GM12878 (cell line): ENCODE results near the gene PAM. TPM values are rescaled to one million over a fixed set of nuclear protein-coding genes. Genes with fewer than 3 reads are reported as not detected.

Experiments
- ATAC-seq: fragments of 200-7000 bp; cut with Tn5 transposase; 3 replicates; pipeline ENCODE4 v1.9.1; 2020; ENCODE audit warnings: mild to moderate bottlenecking, moderate library complexity
- BruUV-seq: library from RNA; stranded (reverse); fragments of 400-500 nt; replicated peaks from 2 replicates; lab custom pipeline; 2021; lab: Mats Ljungman, UMichigan
- CTCF ChIA-PET: fragments of 300-600 bp; sonication (Branson Sonifier 250); formaldehyde crosslinking; extraction: SDS; loops from one replicate; lab custom pipeline; 2021; ENCODE audit warnings: inconsistent platforms; lab: Yijun Ruan, JAX
- POLR2A ChIA-PET: fragments of 350-600 bp; formaldehyde crosslinking; extraction: SDS; loops from one replicate; lab custom pipeline; 2021; ENCODE audit warnings: inconsistent platforms; lab: Charles Lee
- RAD21 ChIA-PET: fragments of 300-600 bp; sonication (Branson Sonifier 250); formaldehyde crosslinking; loops from one replicate; lab custom pipeline; 2023; ENCODE audit warnings: antibody characterized with exemption; ENCODE audit not compliant: unreplicated experiment; lab: Charles Lee
- SMC1A ChIA-PET: fragments of 300-600 bp; sonication (Branson Sonifier 250); formaldehyde crosslinking; loops from one replicate; lab custom pipeline; 2023; ENCODE audit not compliant: unreplicated experiment, uncharacterized antibody; lab: Charles Lee
- DNase-seq: peaks from one replicate; pipeline ENCODE4 v3.0.0-alpha.2; 2011; ENCODE audit warnings: low read depth, low spot score
- FAIRE-seq: peaks from 3 replicates; lab custom pipeline; 2011; peaks lifted over from hg19 to GRCh38; lab: Jason Lieb, UNC
- H2AFZ ChIP-seq: 2 replicates; pipeline ENCODE4 v1.6.0; 2011; ENCODE audit warnings: low read depth, low read length, control low read depth; ENCODE audit not compliant: control insufficient read depth
- H3K27ac ChIP-seq: 2 replicates; pipeline ENCODE4 v1.5.1; 2011; ENCODE audit warnings: control low read depth; ENCODE audit not compliant: control insufficient read depth, insufficient read depth
- H3K27me3 ChIP-seq, 2 experiments: replicated peaks in 1 of 2; 2 replicates each; pipeline versions ENCODE4 v1.6.0 to v1.6.1; 2011; ENCODE audit warnings: low read length in 1 of 2; ENCODE audit not compliant: control insufficient read depth in 2 of 2, insufficient read depth in 2 of 2
- H3K36me3 ChIP-seq, 2 experiments: 2 replicates each; pipeline ENCODE4 v1.5.1; 2011; ENCODE audit warnings: low read length in 1 of 2; ENCODE audit not compliant: control insufficient read depth in 2 of 2, insufficient read depth in 2 of 2
- H3K4me1 ChIP-seq: 2 replicates; pipeline ENCODE4 v1.6.1; 2011; ENCODE audit warnings: mild to moderate bottlenecking, low read length, moderate library complexity, mixed read lengths; ENCODE audit not compliant: control insufficient read depth, insufficient read depth
- H3K4me2 ChIP-seq: 2 replicates; pipeline ENCODE4 v1.6.0; 2011; ENCODE audit warnings: control low read depth; ENCODE audit not compliant: control insufficient read depth, insufficient read depth
- H3K4me3 ChIP-seq: fragments of 200-600 bp; sonication (generic); 2 replicates; pipeline ENCODE4 v1.5.1; 2016
- H3K79me2 ChIP-seq: 2 replicates; pipeline ENCODE4 v1.6.0; 2011; ENCODE audit warnings: low read length; ENCODE audit not compliant: control insufficient read depth, insufficient read depth
- H3K9ac ChIP-seq: 2 replicates; pipeline ENCODE4 v1.8.0; 2011; ENCODE audit warnings: low read length, control low read depth, mixed read lengths; ENCODE audit not compliant: control insufficient read depth, insufficient read depth
- H3K9me3 ChIP-seq: replicated peaks from 3 replicates; pipeline ENCODE4 v1.5.1; 2011; ENCODE audit warnings: mild to moderate bottlenecking, low read length; ENCODE audit not compliant: control insufficient read depth, insufficient read depth
- H4K20me1 ChIP-seq: 2 replicates; pipeline ENCODE4 v1.6.0; 2011; ENCODE audit not compliant: control insufficient read depth, insufficient read depth
- ATF3 ChIP-seq: IDR thresholded peaks from 2 replicates; pipeline ENCODE4 v1.6.1; 2011; ENCODE audit warnings: low read depth, mild to moderate bottlenecking, low read length, moderate library complexity, borderline replicate concordance; ENCODE audit errors: extremely low read depth
- ATF7 ChIP-seq: fragments of 450-650 bp; IDR thresholded peaks from 2 replicates; pipeline ENCODE4 v1.6.1; 2016; ENCODE audit warnings: low read depth, mild to moderate bottlenecking
- BHLHE40 ChIP-seq, 2 experiments: fragments of 450-650 bp in 1 of 2; IDR thresholded peaks; 2 replicates each; pipeline ENCODE4 v1.6.1; 2011 to 2017; ENCODE audit warnings: low read depth in 2 of 2, borderline replicate concordance in 1 of 2, improper control_type of control experiment in 1 of 2, low read length in 1 of 2, mild to moderate bottlenecking in 1 of 2
- CBFB ChIP-seq: IDR thresholded peaks from 2 replicates; pipeline ENCODE4 v1.6.1; 2016; ENCODE audit warnings: antibody characterized with exemption, low read depth
- E2F8 ChIP-seq: fragments of 450-650 bp; IDR thresholded peaks from 2 replicates; pipeline ENCODE4 v1.6.1; 2018; ENCODE audit warnings: mild to moderate bottlenecking, low read depth, moderate library complexity; ENCODE audit not compliant: partially characterized antibody
- EGR1 ChIP-seq, 2 experiments: IDR thresholded peaks; 1 replicate in 1 of 2; 2 replicates in 1 of 2; pipeline ENCODE4 v1.6.1; 2011 to 2012; ENCODE audit warnings: low read depth in 2 of 2, low read length in 2 of 2, borderline replicate concordance in 1 of 2, mild to moderate bottlenecking in 1 of 2, moderate library complexity in 1 of 2
- FOXM1 ChIP-seq: IDR thresholded peaks from 2 replicates; pipeline ENCODE4 v1.6.1; 2012; ENCODE audit warnings: low read depth, mild to moderate bottlenecking, inconsistent platforms, low read length, moderate library complexity
- JUNB ChIP-seq: IDR thresholded peaks from 2 replicates; pipeline ENCODE4 v1.6.1; 2016; ENCODE audit warnings: antibody characterized with exemption, mild to moderate bottlenecking
- LARP7 ChIP-seq: fragments of 450-650 bp; IDR thresholded peaks from 2 replicates; pipeline ENCODE4 v1.6.1; 2017; ENCODE audit warnings: mild to moderate bottlenecking
- NR2C2 ChIP-seq: IDR thresholded peaks from 2 replicates; pipeline ENCODE4 v1.6.1; 2011; ENCODE audit warnings: borderline replicate concordance, low read depth; ENCODE audit not compliant: control insufficient read depth, insufficient read length
- STAT1 ChIP-seq: fragments of 450-650 bp; conservative IDR thresholded peaks from 2 replicates; pipeline ENCODE4 v1.6.1; 2014; ENCODE audit warnings: antibody characterized with exemption, mild to moderate bottlenecking
- TAF1 ChIP-seq: IDR thresholded peaks from 2 replicates; pipeline ENCODE4 v1.6.1; 2011; ENCODE audit warnings: mild to moderate bottlenecking, low read depth, low read length, borderline replicate concordance
- TBL1XR1 ChIP-seq: IDR thresholded peaks from 2 replicates; pipeline ENCODE4 v1.6.1; 2012; ENCODE audit warnings: low read depth, low read length, improper control_type of control experiment
- TCF12 ChIP-seq: IDR thresholded peaks from 2 replicates; pipeline ENCODE4 v1.6.1; 2011; ENCODE audit warnings: low read depth, mild to moderate bottlenecking, low read length
- TCF7 ChIP-seq: IDR thresholded peaks from 2 replicates; pipeline ENCODE4 v1.6.1; 2014; ENCODE audit warnings: antibody characterized with exemption, borderline replicate concordance
- ZZZ3 ChIP-seq: IDR thresholded peaks from 2 replicates; pipeline ENCODE4 v1.6.1; 2011; ENCODE audit warnings: low read depth; ENCODE audit not compliant: control insufficient read depth, insufficient read length
- WGBS: methylation state at CpG from one replicate; pipeline ENCODE4 v1.1.6; 2016; ENCODE audit warnings: low lambda C conversion rate; ENCODE audit not compliant: insufficient replicate concordance, insufficient coverage; ENCODE audit errors: missing lambda C conversion rate; 5-methylcytosine and 5-hydroxymethylcytosine counted together
- in situ Hi-C: fragments of 300-500 bp; cut with MboI; formaldehyde crosslinking; loops from 9 replicates; pipeline ENCODE4 v1.14.3; 2018; ENCODE audit warnings: mixed read lengths
- intact Hi-C: fragments of 100-400 bp; cut with micrococcal nuclease; formaldehyde crosslinking; loops from one replicate; pipeline ENCODE4 v1.14.2; 2022; ENCODE audit not compliant: unreplicated experiment
- polyA plus RNA-seq, 11 experiments: library from polyadenylated mRNA; depleted of rRNA in 4 of 11; unstranded in 6 of 11; stranded (reverse) in 5 of 11; fragments of >200 nt; fragmentation: Nextera tagmentation in 4 of 11; fragmentation: Illumina TruSeq in 1 of 11; extraction: Ambion mirVana in 4 of 11; extraction: Trizol in 1 of 11; gene quantifications; 1 replicate in 1 of 11; 2 replicates in 10 of 11; pipeline versions ENCODE4 v1.2.1 to v1.2.3, GENCODE V29; 2011 to 2016; ENCODE audit warnings: inconsistent platforms in 2 of 11, missing spikeins in 2 of 11, low read depth in 1 of 11
- total RNA-seq, 4 experiments: library from RNA; depleted of rRNA in 3 of 4; stranded (reverse); fragments of >200 nt in 3 of 4; fragmentation: Illumina TruSeq in 1 of 4; extraction: Trizol in 1 of 4; gene quantifications; 2 replicates each; pipeline versions ENCODE4 v1.2.1 to v1.2.3, GENCODE V29; 2013 to 2021
- TF ChIP-seq, protein P1 (sequence below): fragments of 450-650 bp; formaldehyde crosslinking; IDR thresholded peaks from 2 replicates; pipeline ENCODE4 v1.4.0; 2022; ENCODE audit warnings: mild to moderate bottlenecking, moderate library complexity

PAM gene
- total and polyA plus RNA-seq, 10 of the 15 experiments (the other 5 are each of a cell fraction or from before 2014, with no cell fraction given) = 5.5 to 72.5 (median 15.4) TPM

DNA sequence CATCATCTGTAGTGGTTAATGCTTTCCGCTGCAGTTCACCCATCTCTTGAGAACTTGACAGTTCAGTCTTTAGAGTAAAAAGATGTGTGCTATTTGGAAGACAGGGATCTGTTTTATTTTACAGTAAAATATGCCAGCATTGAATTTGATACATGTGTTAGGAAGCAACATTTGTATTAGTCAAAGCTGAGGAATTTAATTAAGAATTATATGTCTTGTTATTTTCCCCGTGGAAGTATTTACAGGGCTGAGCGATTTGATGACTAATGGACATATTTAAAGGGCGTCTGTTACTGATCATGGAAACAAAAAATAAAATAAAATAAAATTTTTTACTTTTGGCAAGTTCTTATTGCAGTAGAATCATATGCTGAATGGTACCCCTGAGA lies 101.3 kb downstream of the PAM start:
- no peak for DNase-seq
- H3K27me3 ChIP-seq = no peaks in the 10 kb centered on the region
- no peaks in the 10 kb centered on the region; a peak in 1 of 4 replicates for H3K36me3 ChIP-seq
- H3K79me2 ChIP-seq = no peaks in the 10 kb centered on the region
- in situ Hi-C loops (no loop called here), intact Hi-C loops (no loop called here)
- H3K9ac ChIP-seq = no peak overlapping the region
- POLR2A ChIA-PET = interaction anchor here (0.6 to 1.5 kb wide), 2 partner anchors 13 to 17 kb away, joined by 3 to 5 read pairs; no protein-coding TSS in a partner anchor
- 99% methylated on average over 4 of the region's 4 CpGs for WGBS
- H3K4me2 ChIP-seq = no peak overlapping the region
- CTCF ChIA-PET = interaction anchor here (1.1 to 1.5 kb wide), 2 partner anchors 12 to 75 kb away, joined by 4 read pairs; no protein-coding TSS in a partner anchor
- BruUV-seq = no TSS peak
- no peak overlapping the region for H2AFZ ChIP-seq
- H4K20me1 ChIP-seq = no peaks in the 10 kb centered on the region
- no peak for TF ChIP-seq STAT1
- no peak for TF ChIP-seq NR2C2
- no peak for TF ChIP-seq CBFB
- TF ChIP-seq E2F8 = no peak
- TF ChIP-seq EGR1 (IDR thresholded peaks at IDR 0.05; ENCODE audit: borderline replicate concordance in 1 of 2, low read depth in 2 of 2, low read length in 2 of 2) = no peak
- TF ChIP-seq ZZZ3 = no peak
- TF ChIP-seq LARP7 = no peak
- TF ChIP-seq TCF12 = no peak
- TF ChIP-seq BHLHE40 (IDR thresholded peaks at IDR 0.05; ENCODE audit: borderline replicate concordance in 1 of 2, low read depth in 2 of 2, low read length in 1 of 2) = no peak
- TF ChIP-seq JUNB = no peak
- TF ChIP-seq, protein P1, sequence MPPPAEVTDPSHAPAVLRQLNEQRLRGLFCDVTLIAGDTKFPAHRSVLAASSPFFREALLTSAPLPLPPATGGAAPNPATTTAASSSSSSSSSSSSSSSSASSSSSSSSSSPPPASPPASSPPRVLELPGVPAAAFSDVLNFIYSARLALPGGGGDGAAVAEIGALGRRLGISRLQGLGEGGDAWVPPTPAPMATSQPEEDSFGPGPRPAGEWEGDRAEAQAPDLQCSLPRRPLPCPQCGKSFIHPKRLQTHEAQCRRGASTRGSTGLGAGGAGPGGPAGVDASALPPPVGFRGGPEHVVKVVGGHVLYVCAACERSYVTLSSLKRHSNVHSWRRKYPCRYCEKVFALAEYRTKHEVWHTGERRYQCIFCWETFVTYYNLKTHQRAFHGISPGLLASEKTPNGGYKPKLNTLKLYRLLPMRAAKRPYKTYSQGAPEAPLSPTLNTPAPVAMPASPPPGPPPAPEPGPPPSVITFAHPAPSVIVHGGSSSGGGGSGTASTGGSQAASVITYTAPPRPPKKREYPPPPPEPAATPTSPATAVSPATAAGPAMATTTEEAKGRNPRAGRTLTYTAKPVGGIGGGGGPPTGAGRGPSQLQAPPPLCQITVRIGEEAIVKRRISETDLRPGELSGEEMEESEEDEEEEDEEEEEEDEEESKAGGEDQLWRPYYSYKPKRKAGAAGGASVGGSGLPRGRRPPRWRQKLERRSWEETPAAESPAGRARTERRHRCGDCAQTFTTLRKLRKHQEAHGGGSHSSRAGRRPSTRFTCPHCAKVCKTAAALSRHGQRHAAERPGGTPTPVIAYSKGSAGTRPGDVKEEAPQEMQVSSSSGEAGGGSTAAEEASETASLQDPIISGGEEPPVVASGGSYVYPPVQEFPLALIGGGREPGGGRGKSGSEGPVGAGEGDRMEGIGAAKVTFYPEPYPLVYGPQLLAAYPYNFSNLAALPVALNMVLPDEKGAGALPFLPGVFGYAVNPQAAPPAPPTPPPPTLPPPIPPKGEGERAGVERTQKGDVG = no peak
- no peak for TF ChIP-seq TCF7
- no peak for TF ChIP-seq TAF1
- TF ChIP-seq FOXM1 = no peak
- TF ChIP-seq ATF7 = no peak
- no peak for TF ChIP-seq TBL1XR1
- no peak for TF ChIP-seq ATF3
- TF ChIP-seq, all 136 proteins: peak for 0
- ChIA-PET RAD21 (interaction anchor here (1.4 kb wide), 1 partner anchor 12 kb away, joined by 3 read pairs; no protein-coding TSS in a partner anchor), SMC1A (no interaction called here)
- ATAC-seq = no peak
- Histone ChIP-seq H3K9me3 (no peaks in the 10 kb centered on the region), H3K4me1 (no peaks in the 10 kb centered on the region), H3K4me3 (no peak overlapping the region), H3K27ac (no peak overlapping the region)
- FAIRE-seq = no peak
